HG03460 (cell line): ENCODE results near the gene CCDC14.
"Not testable (repeated sequence)": the region's sequence is repeated elsewhere in the genome, so short reads cannot be mapped to it uniquely, and the experiment has no call there.

ENCODE experiments used
- ATAC-seq: cut with Tn5 transposase; IDR thresholded peaks from one replicate; pipeline ENCODE4 v1.9.1; 2021; ENCODE audit not compliant: unreplicated experiment

CCDC14 gene

DNA sequence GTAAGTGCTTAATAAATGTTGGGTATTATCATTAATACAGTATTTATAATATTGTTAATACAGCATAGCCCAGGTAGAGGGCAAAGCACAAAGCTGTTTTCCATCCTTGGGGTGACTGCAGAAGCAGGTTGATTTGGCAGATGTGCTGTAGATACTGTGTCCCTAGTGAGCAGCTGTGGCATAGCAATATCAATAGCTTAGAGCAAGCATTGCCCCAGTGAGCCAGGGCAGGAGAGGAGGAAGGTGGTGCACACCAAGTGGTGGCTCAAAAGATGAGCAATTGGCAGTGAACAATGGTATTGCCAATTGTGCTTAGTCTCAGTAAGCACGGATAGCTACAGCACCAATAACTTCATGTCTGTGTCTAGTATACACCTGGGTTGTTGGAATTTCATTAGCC is 5.8 kb upstream of the CCDC14 start:
- not testable (repeated sequence) for ATAC-seq

DNA sequence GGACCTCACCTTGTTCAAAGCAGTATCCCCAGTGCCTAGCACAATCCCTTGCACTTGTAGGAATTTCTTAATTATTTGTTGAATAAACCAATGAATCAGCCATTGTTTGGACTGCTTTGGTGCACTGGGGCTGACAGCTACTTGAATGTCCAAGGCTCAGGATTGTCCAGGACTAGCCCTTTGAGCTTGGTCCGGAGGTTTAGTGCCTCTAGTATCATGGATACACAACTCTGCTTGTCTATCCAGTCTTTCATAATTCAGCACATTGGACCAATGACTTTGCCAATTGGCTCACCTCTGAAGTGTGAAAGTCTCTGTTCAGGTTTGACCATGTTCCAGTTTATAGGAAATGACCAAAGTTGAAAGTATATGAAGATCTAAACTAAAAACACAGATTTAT is 3.8 kb upstream of the CCDC14 start:
- not testable (repeated sequence) for ATAC-seq

DNA sequence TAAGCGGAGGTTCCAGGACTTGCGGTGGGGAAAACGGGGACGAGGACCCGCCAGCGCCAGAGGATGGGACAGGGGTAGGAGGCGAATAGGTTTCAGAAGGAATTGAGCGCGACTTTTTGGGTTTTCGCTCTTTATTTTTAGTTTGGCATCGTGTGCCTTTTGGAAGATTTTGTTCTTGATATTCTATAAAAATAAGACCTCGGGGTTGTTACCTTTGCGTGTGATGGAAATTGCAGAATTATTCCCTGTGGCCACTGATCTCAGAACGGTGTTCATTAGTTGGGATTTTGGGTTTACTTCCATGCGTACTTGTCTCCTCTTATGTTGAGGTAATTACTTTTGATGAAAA is 453 bp upstream of the CCDC14 start:
- no peak for ATAC-seq

- peak; percentile 73 for ATAC-seq
Measured at GRCh38 chr3:123953735-123954134, 7.3 kb downstream of the CCDC14 start.

- peak; percentile 32 for ATAC-seq
Measured at GRCh38 chr3:123952844-123953520, 8.0 kb downstream of the CCDC14 start.

GRCh38 chr3:123951522-123952447 is 9.2 kb downstream of the CCDC14 start:
- no peak for ATAC-seq

GRCh38 chr3:123949641-123950040 is 11.4 kb downstream of the CCDC14 start:
- ATAC-seq = no peak

GRCh38 chr3:123948449-123948848 is 12.6 kb downstream of the CCDC14 start:
- no peak for ATAC-seq

GRCh38 chr3:123947482-123947881 is 13.5 kb downstream of the CCDC14 start:
- ATAC-seq = no peak

DNA sequence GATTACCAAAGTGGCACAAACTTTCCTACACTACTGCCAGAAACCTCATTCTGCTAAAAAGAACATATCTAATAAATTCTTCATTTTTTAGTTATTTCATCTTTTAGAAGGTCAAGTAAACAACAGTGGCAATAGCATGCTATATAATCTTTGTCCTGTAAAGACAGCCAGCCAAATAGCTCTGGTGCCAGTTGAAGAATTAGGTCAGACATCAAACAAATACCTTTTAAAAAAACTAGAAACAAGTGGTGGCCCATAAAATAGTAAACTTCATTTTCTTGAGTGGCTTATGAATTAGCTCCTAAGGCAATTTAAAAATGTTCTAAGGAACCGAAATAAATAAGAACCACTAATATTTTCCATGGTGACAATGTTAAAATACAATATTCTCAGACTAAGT is 19.5 kb downstream of the CCDC14 start:
- ATAC-seq = no peak

DNA sequence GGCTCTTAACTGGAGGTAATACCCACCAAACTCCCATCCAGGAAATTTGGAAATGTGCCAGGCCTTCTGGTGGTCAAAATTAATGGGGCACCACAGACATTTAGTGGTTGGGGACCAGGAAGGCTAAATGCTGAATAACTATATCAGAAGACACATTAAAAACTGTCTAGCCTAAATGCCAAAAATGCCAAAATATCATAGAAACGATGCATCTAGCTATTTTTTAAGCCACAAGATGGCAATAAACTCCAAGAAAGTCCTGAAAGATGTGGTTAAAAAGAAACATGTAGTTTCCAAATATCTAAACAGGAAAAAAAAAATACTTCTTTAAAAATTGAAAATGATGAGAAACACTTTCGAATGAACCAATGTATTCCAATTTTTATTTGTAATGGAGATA is 19.9 kb downstream of the CCDC14 start:
- no peak for ATAC-seq

GRCh38 chr3:123939706-123940105 is 21.3 kb downstream of the CCDC14 start:
- ATAC-seq = no peak

GRCh38 chr3:123936400-123936799 is 24.6 kb downstream of the CCDC14 start:
- no peak for ATAC-seq

- no peak for ATAC-seq
Measured at GRCh38 chr3:123935830-123936229, 25.2 kb downstream of the CCDC14 start.

- ATAC-seq = no peak
Measured at GRCh38 chr3:123934250-123934649, 26.8 kb downstream of the CCDC14 start.

GRCh38 chr3:123930445-123930844 is 30.6 kb downstream of the CCDC14 start:
- ATAC-seq = no peak

- ATAC-seq = no peak
Measured at GRCh38 chr3:123929325-123929724, 31.7 kb downstream of the CCDC14 start.

DNA sequence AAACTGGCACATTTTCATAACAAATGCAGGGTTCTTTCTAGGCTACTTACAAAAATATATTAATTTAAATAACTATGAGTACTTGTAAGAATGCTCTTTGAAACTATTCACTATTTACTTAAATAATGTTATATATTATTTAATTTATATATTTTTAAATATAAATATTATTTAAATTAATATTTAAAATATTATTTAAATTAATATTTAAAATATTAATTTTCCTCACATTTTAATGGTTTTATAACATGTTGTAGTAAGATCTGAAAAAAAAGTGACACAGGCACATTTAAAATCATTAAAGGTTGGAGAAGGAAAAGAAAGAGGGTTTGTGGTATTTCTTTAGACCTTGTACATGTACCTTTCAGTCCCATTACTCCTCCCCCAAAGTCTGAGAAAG is 34.6 kb downstream of the CCDC14 start:
- no peak for ATAC-seq

DNA sequence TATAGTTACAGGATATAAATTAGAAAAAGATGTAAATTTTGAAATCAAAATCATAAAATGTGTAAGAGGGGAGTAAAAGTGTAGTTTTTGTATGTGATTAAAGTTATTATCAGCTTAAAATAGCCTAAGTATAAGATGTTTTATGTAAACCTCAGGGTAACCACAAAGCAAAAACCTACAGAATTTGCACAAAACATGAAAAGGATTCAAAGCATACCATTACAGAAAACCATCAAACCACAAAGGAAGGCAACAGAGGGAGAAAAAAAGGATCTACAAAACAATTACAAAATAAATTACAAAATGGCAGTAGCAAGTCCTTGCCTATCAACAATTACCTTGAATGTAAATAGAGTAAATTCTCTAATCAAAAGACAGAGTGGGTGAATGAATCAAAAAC is 40.2 kb downstream of the CCDC14 start:
- no peak for ATAC-seq

DNA sequence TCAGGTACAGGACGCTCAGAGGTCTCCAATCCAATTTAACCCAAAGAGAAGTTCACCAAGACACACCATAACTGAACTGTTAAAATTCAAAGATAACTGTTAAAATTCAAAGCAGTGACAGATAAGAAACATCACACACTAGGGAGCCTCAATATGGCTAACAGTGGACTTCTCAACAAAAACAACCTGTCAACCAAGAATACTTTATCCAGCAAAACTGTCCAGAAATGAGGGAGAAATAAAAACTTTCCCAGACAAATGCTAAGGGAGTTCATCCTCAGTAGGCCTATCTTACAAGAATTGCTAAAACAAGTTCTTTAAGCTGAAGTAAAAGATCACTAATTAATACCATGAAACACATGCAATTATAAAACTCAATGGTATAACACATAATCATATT is 40.6 kb downstream of the CCDC14 start:
- ATAC-seq = no peak

GRCh38 chr3:123919353-123919752 is 41.7 kb downstream of the CCDC14 start:
- ATAC-seq = no peak

- ATAC-seq = no peak
Measured at GRCh38 chr3:123914829-123915228, 46.2 kb downstream of the CCDC14 start.
